Keratinocyte (primary cell): Measurements from ENCODE around the gene SCT. TPM values are rescaled to one million over a fixed set of nuclear protein-coding genes. Genes with fewer than 3 reads are reported as not detected.
A peak's percentile ranks its signal among the peaks of the same experiment; 100 is the strongest.

Experiments
- DNase-seq: peaks from one replicate; pipeline ENCODE4 v3.0.0-alpha.2; 2011; ENCODE audit warnings: low read depth, missing footprints, low spot score
- FAIRE-seq: peaks from 2 replicates; lab custom pipeline; 2011; peaks lifted over from hg19 to GRCh38; lab: Jason Lieb, UNC
- H2AFZ ChIP-seq: 2 replicates; pipeline ENCODE4 v1.6.0; 2012; ENCODE audit warnings: low read length, control low read depth, inconsistent platforms; ENCODE audit not compliant: control insufficient read depth
- H3K27ac ChIP-seq: 2 replicates; pipeline ENCODE4 v1.5.1; 2011; ENCODE audit warnings: low read length; ENCODE audit not compliant: control insufficient read depth, insufficient read depth
- H3K27me3 ChIP-seq: 3 replicates; pipeline ENCODE4 v1.6.0; 2011; ENCODE audit warnings: low read length; ENCODE audit not compliant: control insufficient read depth, insufficient read depth; ENCODE audit errors: extremely low read depth
- H3K36me3 ChIP-seq, 2 experiments: 2 replicates in 1 of 2; 3 replicates in 1 of 2; pipeline ENCODE4 v1.5.1; 2011; ENCODE audit warnings: low read length in 2 of 2, mild to moderate bottlenecking in 1 of 2; ENCODE audit not compliant: control insufficient read depth in 2 of 2, insufficient read depth in 2 of 2; ENCODE audit errors: extremely low read depth in 1 of 2
- H3K4me1 ChIP-seq: 3 replicates; pipeline ENCODE4 v1.5.1; 2011; ENCODE audit warnings: low read length; ENCODE audit not compliant: control insufficient read depth, insufficient read depth; ENCODE audit errors: extremely low read depth
- H3K4me2 ChIP-seq: 3 replicates; pipeline ENCODE4 v1.6.0; 2011; ENCODE audit warnings: low read depth, low read length; ENCODE audit not compliant: control insufficient read depth, insufficient read depth; ENCODE audit errors: extremely low read depth
- H3K4me3 ChIP-seq, 3 experiments: fragments of 200-600 bp in 1 of 3; sonication (generic) in 1 of 3; 2 replicates in 2 of 3; 3 replicates in 1 of 3; pipeline ENCODE4 v1.5.1; 2011 to 2016; ENCODE audit warnings: low read length in 3 of 3, mild to moderate bottlenecking in 3 of 3, control low read depth in 2 of 3, inconsistent platforms in 1 of 3, low read depth in 1 of 3, mixed read lengths in 1 of 3, mixed run types in 1 of 3, moderate library complexity in 1 of 3; ENCODE audit not compliant: control insufficient read depth in 2 of 3, insufficient read depth in 2 of 3; ENCODE audit errors: extremely low read depth in 1 of 3
- H3K79me2 ChIP-seq: 2 replicates; pipeline ENCODE4 v1.6.0; 2012; ENCODE audit warnings: low read length; ENCODE audit not compliant: control insufficient read depth, insufficient read depth
- H3K9ac ChIP-seq: 3 replicates; pipeline ENCODE4 v1.6.0; 2011; ENCODE audit warnings: low read length; ENCODE audit not compliant: control insufficient read depth, insufficient read depth; ENCODE audit errors: extremely low read depth
- H3K9me1 ChIP-seq: 3 replicates; pipeline ENCODE4 v1.6.0; 2011; ENCODE audit warnings: low read length; ENCODE audit not compliant: control insufficient read depth, insufficient read depth; ENCODE audit errors: extremely low read depth
- H3K9me3 ChIP-seq: 2 replicates; pipeline ENCODE4 v1.5.1; 2012; ENCODE audit warnings: low read depth, low read length; ENCODE audit not compliant: control insufficient read depth
- H4K20me1 ChIP-seq: 3 replicates; pipeline ENCODE4 v1.6.0; 2011; ENCODE audit warnings: low read length; ENCODE audit not compliant: control insufficient read depth, insufficient read depth; ENCODE audit errors: extremely low read depth
- CTCF ChIP-seq, 3 experiments: IDR thresholded peaks in 1 of 3; conservative IDR thresholded peaks in 1 of 3; optimal IDR thresholded peaks in 1 of 3; 2 replicates in 2 of 3; 3 replicates in 1 of 3; pipeline versions ENCODE3 to v1.5.1; 2011; ENCODE audit warnings: low read length in 3 of 3, mild to moderate bottlenecking in 3 of 3, moderate library complexity in 2 of 3, control low read depth in 1 of 3, inconsistent platforms in 1 of 3; ENCODE audit not compliant: insufficient read depth in 2 of 3; ENCODE audit errors: extremely low read depth in 1 of 3
- EZH2 ChIP-seq: IDR thresholded peaks from one replicate; pipeline ENCODE4 v1.6.1; 2012; ENCODE audit warnings: inconsistent platforms, mild to moderate bottlenecking, low read length, moderate library complexity
- dilution Hi-C: fragments of 300-500 bp; cut with MboI; formaldehyde crosslinking; loops from one replicate; pipeline ENCODE4 v1.7.0; 2020; ENCODE audit warnings: low sequenced_read_pairs; ENCODE audit not compliant: extremely low pct_ligation_motif_present
- polyA plus RNA-seq, 5 experiments: library from polyadenylated mRNA; depleted of rRNA in 3 of 5; stranded (reverse) in 3 of 5; stranded (forward) in 1 of 5; unstranded in 1 of 5; fragments of >200 nt; gene quantifications; 1 replicate in 1 of 5; 2 replicates in 3 of 5; 3 replicates in 1 of 5; pipeline versions ENCODE4 v1.2.1 to v1.2.3, GENCODE V29; 2011 to 2012; ENCODE audit warnings: missing spikeins in 2 of 5, low read depth in 1 of 5, low replicate concordance in 1 of 5

Gene SCT
- polyA plus RNA-seq, 1 donor (not counting 4 experiments of a cell fraction or from before 2014, with no cell fraction given) = not detected

- H3K79me2 ChIP-seq = peaks cover 53% of the 10 kb centered on the region
- no peaks in the 10 kb centered on the region for H3K27me3 ChIP-seq
Observed at GRCh38 chr11:576811-577610, 50.0 kb downstream of the SCT start.

More at GRCh38 chr11:576811-577610, 50.0 kb downstream of the SCT start:
- Histone ChIP-seq H3K36me3 (peaks cover 8 to 15% of the 10 kb centered on the region in 2 experiments), H3K9me3 (no peaks in the 10 kb centered on the region), H4K20me1 (peaks cover 45% of the 10 kb centered on the region), H3K4me2 (peak overlapping the region; percentile 97), H3K9me1 (peaks cover 8% of the 10 kb centered on the region), H3K27ac (peak overlapping the region; percentile 83), H3K9ac (peak overlapping the region; percentile 99), H3K4me1 (peaks cover 37% of the 10 kb centered on the region), H3K4me3 (peak overlapping the region; percentile 78 to 97 (median 96)), H2AFZ (no peak overlapping the region)
- no peak for TF ChIP-seq CTCF (optimal IDR thresholded peaks at IDR 0.05 in 1 of 3, IDR thresholded peaks at IDR 0.05 in 1 of 3, conservative IDR thresholded peaks at IDR 0.05 in 1 of 3; ENCODE audit: extremely low read depth in 1 of 3, insufficient read depth in 2 of 3, low read length in 3 of 3)
- no peak for TF ChIP-seq EZH2
- DNase-seq = no peak
- no peak for FAIRE-seq
- dilution Hi-C loops = no loop called here

Other genes with a start within 250 kb of the SCT start
- gene PKP3, start 233.0 kb downstream of the SCT start, polyA plus RNA-seq = 125 to 245 TPM (median 127 TPM) in 3 replicates
- 1.8 to 3.8 TPM (median 2.4 TPM) in 3 replicates for gene SIGIRR, start 212.2 kb downstream of the SCT start, polyA plus RNA-seq
- 16.1 to 40.2 TPM (median 17.7 TPM) in 3 replicates for gene ANO9, start 185.2 kb downstream of the SCT start, polyA plus RNA-seq
- gene PTDSS2, start 176.9 kb downstream of the SCT start, polyA plus RNA-seq = 21.6 to 36.7 TPM (median 31.7 TPM) in 3 replicates
- gene RNH1, start 119.9 kb downstream of the SCT start, polyA plus RNA-seq = 92.0 to 171 TPM (median 108 TPM) in 3 replicates
- 112 to 164 TPM (median 122 TPM) in 3 replicates for gene HRAS, start 91.6 kb downstream of the SCT start, polyA plus RNA-seq
- 0.14 to 0.44 TPM (median 0.28 TPM) in 3 replicates for gene LRRC56, start 89.7 kb downstream of the SCT start, polyA plus RNA-seq
- gene LMNTD2, start 66.4 kb downstream of the SCT start, polyA plus RNA-seq = 0.94 to 1.5 TPM (median 1.2 TPM) in 3 replicates
- 23.1 to 63.6 TPM (median 24.3 TPM) in 3 replicates for gene RASSF7, start 66.2 kb downstream of the SCT start, polyA plus RNA-seq
- 10.7 to 15.2 TPM (median 13.7 TPM) in 3 replicates for gene PHRF1, start 50.7 kb downstream of the SCT start, polyA plus RNA-seq
- gene IRF7, start 11.2 kb downstream of the SCT start, polyA plus RNA-seq = 7.1 to 10.9 TPM (median 9.5 TPM) in 3 replicates
- gene CDHR5, start 2.2 kb downstream of the SCT start, polyA plus RNA-seq = not detected in 3 replicates
- not detected in 3 replicates for gene DRD4, start 10.1 kb upstream of the SCT start, polyA plus RNA-seq
- 8.1 to 13.1 TPM (median 8.2 TPM) in 3 replicates for gene DEAF1, start 68.0 kb upstream of the SCT start, polyA plus RNA-seq
- 19.5 to 32.8 TPM (median 29.8 TPM) in 3 replicates for gene TMEM80, start 68.6 kb upstream of the SCT start, polyA plus RNA-seq
- gene EPS8L2, start 79.0 kb upstream of the SCT start, polyA plus RNA-seq = 81.4 to 297 TPM (median 114 TPM) in 3 replicates
- 162 to 200 TPM (median 170 TPM) in 3 replicates for gene TALDO1, start 120.3 kb upstream of the SCT start, polyA plus RNA-seq
- 24.4 to 48.0 TPM (median 24.6 TPM) in 3 replicates for gene GATD1, start 150.3 kb upstream of the SCT start, polyA plus RNA-seq
- gene CEND1, start 162.9 kb upstream of the SCT start, polyA plus RNA-seq = not detected in 3 replicates
- 8.4 to 21.2 TPM (median 13.5 TPM) in 3 replicates for gene SLC25A22, start 171.1 kb upstream of the SCT start, polyA plus RNA-seq
- gene PIDD1, start 178.1 kb upstream of the SCT start, polyA plus RNA-seq = 2.5 to 6.4 TPM (median 2.9 TPM) in 3 replicates
- 632 to 1,901 TPM (median 797 TPM) in 3 replicates for gene RPLP2, start 182.8 kb upstream of the SCT start, polyA plus RNA-seq
- 5.3 to 14.3 TPM (median 10.2 TPM) in 3 replicates for gene PNPLA2, start 191.7 kb upstream of the SCT start, polyA plus RNA-seq
- gene CRACR2B, start 200.7 kb upstream of the SCT start, polyA plus RNA-seq = 0.17 to 1.1 TPM (median 0.34 TPM) in 3 replicates
- gene CD151, start 205.8 kb upstream of the SCT start, polyA plus RNA-seq = 434 to 997 TPM (median 500 TPM) in 3 replicates
- 145 to 308 TPM (median 245 TPM) in 3 replicates for gene POLR2L, start 215.3 kb upstream of the SCT start, polyA plus RNA-seq
- gene TSPAN4, start 215.7 kb upstream of the SCT start, polyA plus RNA-seq = 42.1 to 73.0 TPM (median 70.8 TPM) in 3 replicates